Endothelial cell of umbilical vein (primary cell): ENCODE results near the gene VAV2.

Source experiments
- CTCF ChIP-seq, 2 donors: IDR thresholded peaks; 1 replicate in 1 of 2; 2 replicates in 1 of 2; pipeline ENCODE4 v1.5.1; 2011; ENCODE audit warnings: low read length in 2 of 2, mild to moderate bottlenecking in 2 of 2, moderate library complexity in 2 of 2, control low read depth in 1 of 2, inconsistent platforms in 1 of 2, low read depth in 1 of 2; ENCODE audit not compliant: insufficient read depth in 1 of 2; ENCODE audit errors: extremely low read depth in 1 of 2
- POLR2AphosphoS5 ChIP-seq: IDR thresholded peaks from 2 replicates; pipeline ENCODE4 v1.6.1; 2012; ENCODE audit warnings: low read depth, mild to moderate bottlenecking, control low read depth, low read length, moderate library complexity; ENCODE audit not compliant: insufficient read depth

GRCh38 chr9:133969681-133970580 lies 22.2 kb downstream of the VAV2 start:
- TF ChIP-seq POLR2AphosphoS5 (no peak), CTCF (IDR thresholded peaks at IDR 0.05; ENCODE audit: extremely low read depth in 1 of 2, insufficient read depth in 1 of 2, low read depth in 1 of 2, low read length in 2 of 2) (no peak)
